ENCODE results near the gene PPP1R10.
A peak's percentile ranks its signal among the peaks of the same experiment; 100 is the strongest.

Gene PPP1R10

GRCh38 chr6:30597315-30598144, 19.5 kb downstream of the PPP1R10 start:
- DNase-seq: peak; percentile 84

- DNase-seq: no peak
Observed at GRCh38 chr6:30592287-30592686, 24.8 kb downstream of the PPP1R10 start.

GRCh38 chr6:30591008-30591407, 26.0 kb downstream of the PPP1R10 start:
- no peak for DNase-seq

- DNase-seq: no peak
Observed at GRCh38 chr6:30590509-30590908, 26.5 kb downstream of the PPP1R10 start.

- no peak for DNase-seq
Observed at GRCh38 chr6:30589754-30590358, 27.2 kb downstream of the PPP1R10 start.

- DNase-seq: no peak
Observed at GRCh38 chr6:30583921-30584320, 33.1 kb downstream of the PPP1R10 start.

- DNase-seq: no peak
Observed at GRCh38 chr6:30578051-30578450, 39.0 kb downstream of the PPP1R10 start.

GRCh38 chr6:30573113-30573512, 43.9 kb downstream of the PPP1R10 start:
- no peak for DNase-seq

- DNase-seq: no peak
Observed at GRCh38 chr6:30572148-30572547, 44.9 kb downstream of the PPP1R10 start.

GRCh38 chr6:30571762-30572082, 45.3 kb downstream of the PPP1R10 start:
- DNase-seq: no peak

GRCh38 chr6:30571075-30571761, 45.8 kb downstream of the PPP1R10 start, which contains the start of gene ABCF1:
TSS of gene ABCF1 (plus strand) at chr6:30571442. CDS start at chr6:30571488, 46 bp downstream.
- DNase-seq: peak; percentile 96

GRCh38 chr6:30570740-30571074, 46.3 kb downstream of the PPP1R10 start:
- no peak for DNase-seq

- DNase-seq: no peak
Observed at GRCh38 chr6:30570263-30570662, 46.8 kb downstream of the PPP1R10 start.

GRCh38 chr6:30568245-30568644, 48.8 kb downstream of the PPP1R10 start:
- no peak for DNase-seq

- no peak for DNase-seq
Observed at GRCh38 chr6:30565772-30566171, 51.3 kb downstream of the PPP1R10 start.

GRCh38 chr6:30564114-30564513, 52.9 kb downstream of the PPP1R10 start:
- DNase-seq: no peak

- DNase-seq: no peak
Observed at GRCh38 chr6:30562470-30563425, 54.3 kb downstream of the PPP1R10 start.

- DNase-seq: no peak
Observed at GRCh38 chr6:30560930-30561329, 56.1 kb downstream of the PPP1R10 start.

- DNase-seq: no peak
Observed at GRCh38 chr6:30557683-30557981, 59.4 kb downstream of the PPP1R10 start.

GRCh38 chr6:30556906-30557682, 59.9 kb downstream of the PPP1R10 start, which contains the start of gene PRR3:
TSS of gene PRR3 (plus strand) at chr6:30557295. CDS start at chr6:30557345, 50 bp downstream.
- DNase-seq: peak; percentile 90

- peak; percentile 88 for DNase-seq
Observed at GRCh38 chr6:30556066-30556905, 60.8 kb downstream of the PPP1R10 start, which contains the start of gene GNL1. TSS of gene GNL1 (minus strand) at chr6:30556489. CDS start at chr6:30556203, 286 bp downstream.

Measured in EL (cell line).